Epithelial cell of esophagus (primary cell): ENCODE measurements around the gene SLAMF8.

Experiments used
- DNase-seq: peaks from one replicate; pipeline ENCODE4 v3.0.0; 2010; ENCODE audit warnings: low read depth
- H3K4me3 ChIP-seq: 2 replicates; pipeline ENCODE4 v1.5.1; 2011; ENCODE audit warnings: mild to moderate bottlenecking, low read length, control low read depth
- TF ChIP-seq, protein P1 (sequence below): IDR thresholded peaks from 2 replicates; pipeline ENCODE4 v1.5.1; 2011; ENCODE audit warnings: low read depth, mild to moderate bottlenecking, low read length, control low read depth, inconsistent platforms; ENCODE audit not compliant: insufficient read depth; ENCODE audit errors: missing control alignments

Gene SLAMF8

DNA sequence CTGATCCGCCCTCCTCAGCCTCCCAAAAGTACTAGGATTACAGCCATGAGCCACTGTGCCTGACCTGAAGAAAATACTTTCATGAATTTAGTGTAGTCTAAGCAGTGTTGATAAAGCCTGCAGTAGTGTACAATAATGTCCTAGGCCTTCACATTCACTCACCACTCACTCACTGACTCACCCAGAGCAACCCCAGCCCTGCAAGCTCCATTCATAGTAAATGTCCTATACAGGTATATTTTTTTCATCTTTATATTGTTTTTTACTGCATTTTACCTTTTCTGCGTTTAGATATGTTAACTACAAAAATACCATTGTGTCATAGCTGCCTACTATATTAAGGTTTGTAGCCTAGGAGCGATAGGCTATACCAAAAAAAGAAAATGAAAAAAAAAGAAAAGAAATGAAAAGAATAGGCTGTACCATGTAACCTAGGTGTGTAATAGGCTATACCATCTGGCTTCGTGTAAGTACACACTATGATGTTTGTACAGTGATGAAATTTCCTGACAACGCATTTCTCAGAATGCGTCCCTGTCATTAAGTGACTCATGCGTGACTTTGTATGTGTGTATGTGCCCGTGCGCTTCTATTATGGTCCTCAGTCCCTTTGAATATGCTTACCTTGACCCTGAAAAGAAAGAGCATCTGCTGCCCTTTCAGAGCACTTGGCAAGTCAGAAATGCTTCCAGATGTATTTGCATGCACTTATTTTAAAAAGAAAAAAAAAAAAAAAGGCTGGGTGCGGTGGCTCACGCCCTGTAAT, 9.2 kb upstream of the SLAMF8 start:
- TF ChIP-seq, protein P1, sequence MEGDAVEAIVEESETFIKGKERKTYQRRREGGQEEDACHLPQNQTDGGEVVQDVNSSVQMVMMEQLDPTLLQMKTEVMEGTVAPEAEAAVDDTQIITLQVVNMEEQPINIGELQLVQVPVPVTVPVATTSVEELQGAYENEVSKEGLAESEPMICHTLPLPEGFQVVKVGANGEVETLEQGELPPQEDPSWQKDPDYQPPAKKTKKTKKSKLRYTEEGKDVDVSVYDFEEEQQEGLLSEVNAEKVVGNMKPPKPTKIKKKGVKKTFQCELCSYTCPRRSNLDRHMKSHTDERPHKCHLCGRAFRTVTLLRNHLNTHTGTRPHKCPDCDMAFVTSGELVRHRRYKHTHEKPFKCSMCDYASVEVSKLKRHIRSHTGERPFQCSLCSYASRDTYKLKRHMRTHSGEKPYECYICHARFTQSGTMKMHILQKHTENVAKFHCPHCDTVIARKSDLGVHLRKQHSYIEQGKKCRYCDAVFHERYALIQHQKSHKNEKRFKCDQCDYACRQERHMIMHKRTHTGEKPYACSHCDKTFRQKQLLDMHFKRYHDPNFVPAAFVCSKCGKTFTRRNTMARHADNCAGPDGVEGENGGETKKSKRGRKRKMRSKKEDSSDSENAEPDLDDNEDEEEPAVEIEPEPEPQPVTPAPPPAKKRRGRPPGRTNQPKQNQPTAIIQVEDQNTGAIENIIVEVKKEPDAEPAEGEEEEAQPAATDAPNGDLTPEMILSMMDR: no peak
- H3K4me3 ChIP-seq: no peak overlapping the region
- DNase-seq: peak; percentile 87

- TF ChIP-seq, protein P1: peak; percentile 76
- no peak overlapping the region for H3K4me3 ChIP-seq
- peak; percentile 66 for DNase-seq
These were observed 5.4 kb upstream of the SLAMF8 start for GRCh38 chr1:159821171-159821867.

- TF ChIP-seq, protein P1: no peak
- no peak for DNase-seq
- H3K4me3 ChIP-seq: no peak overlapping the region
These were observed 3.3 kb upstream of the SLAMF8 start for GRCh38 chr1:159823406-159823805.

DNA sequence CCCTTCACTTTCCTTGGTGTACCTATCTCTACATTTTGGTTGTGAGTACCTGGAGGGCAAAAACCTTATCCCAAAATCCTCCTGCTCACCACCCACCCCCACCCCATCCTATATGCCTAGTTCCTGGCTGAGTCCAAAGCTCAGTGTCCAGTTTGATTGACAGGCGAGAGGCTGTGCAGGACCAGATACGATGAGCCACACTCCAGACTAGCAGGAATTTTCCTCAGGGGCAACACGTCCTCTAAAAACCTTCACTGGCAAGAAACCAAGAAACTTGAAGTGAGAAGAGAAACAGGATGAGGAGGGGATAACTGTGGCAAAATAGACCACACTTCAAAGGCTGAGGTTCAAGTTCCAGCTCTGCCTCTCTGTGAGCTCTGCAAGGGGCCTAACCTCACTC, 1.1 kb upstream of the SLAMF8 start:
- no peak for DNase-seq
- TF ChIP-seq, protein P1: no peak
- no peak overlapping the region for H3K4me3 ChIP-seq

GRCh38 chr1:159827102-159827490, 423 bp downstream of the SLAMF8 start:
- no peak for DNase-seq
- H3K4me3 ChIP-seq: no peak overlapping the region
- TF ChIP-seq, protein P1: no peak

DNA sequence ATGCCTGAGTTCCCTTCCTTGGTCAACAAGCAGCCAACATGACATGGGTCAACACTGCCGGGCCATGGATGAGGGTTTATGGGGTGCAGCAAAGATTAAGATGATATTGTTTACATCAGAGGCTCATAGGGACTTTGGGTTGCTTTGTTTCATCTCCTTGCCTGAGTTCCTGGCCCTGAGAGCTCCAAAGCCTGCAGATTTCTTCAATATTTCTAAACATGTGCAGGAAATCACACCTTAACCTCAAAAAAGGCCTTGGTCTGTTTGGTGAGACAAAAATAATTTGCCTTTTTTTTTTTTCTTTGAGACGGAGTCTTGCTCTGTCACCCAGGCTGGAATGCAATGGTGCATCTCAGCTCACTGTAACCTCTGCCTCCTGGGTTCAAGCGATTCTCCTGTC, 876 bp downstream of the SLAMF8 start:
- H3K4me3 ChIP-seq: no peak overlapping the region
- no peak for DNase-seq
- TF ChIP-seq, protein P1: no peak
